PC-3 (cell line): ENCODE measurements around the gene MRPL47. TPM values are rescaled to one million over a fixed set of nuclear protein-coding genes. Genes with fewer than 3 reads are reported as not detected.

Experiments used
- ATAC-seq: fragments of 200-7000 bp; cut with Tn5 transposase; 2 replicates; pipeline ENCODE4 v1.9.1; 2020; ENCODE audit warnings: mild to moderate bottlenecking, moderate library complexity
- BruUV-seq: library from RNA; stranded (reverse); fragments of 400-500 nt; replicated peaks from 2 replicates; lab custom pipeline; 2021; lab: Mats Ljungman, UMichigan
- CTCF ChIA-PET: fragments of 300-600 bp; sonication (Branson Sonifier 250); formaldehyde crosslinking; loops from one replicate; lab custom pipeline; 2022; ENCODE audit warnings: antibody characterized with exemption; lab: Charles Lee
- POLR2A ChIA-PET: fragments of 300-600 bp; sonication (Branson Sonifier 250); formaldehyde crosslinking; loops from one replicate; lab custom pipeline; 2022; ENCODE audit warnings: antibody characterized with exemption; ENCODE audit not compliant: unreplicated experiment; lab: Charles Lee
- DNase-seq: peaks from one replicate; pipeline ENCODE4 v3.0.0-alpha.2; 2015
- H2AFZ ChIP-seq: fragments of 300-600 bp; sonication (generic); 2 replicates; pipeline ENCODE4 v1.6.0; 2016; ENCODE audit warnings: antibody characterized with exemption, low read length
- H3F3A ChIP-seq: fragments of 300-600 bp; sonication (generic); one replicate; pipeline ENCODE4 v1.6.0; 2017; ENCODE audit warnings: antibody characterized with exemption, low read length, control low read depth, mild to moderate bottlenecking; ENCODE audit not compliant: unreplicated experiment
- H3K27ac ChIP-seq: fragments of 300-600 bp; sonication (generic); 2 replicates; pipeline ENCODE4 v1.5.1; 2016; ENCODE audit warnings: mild to moderate bottlenecking, low read length
- H3K27me3 ChIP-seq: fragments of 300-600 bp; sonication (generic); 2 replicates; pipeline ENCODE4 v1.6.1; 2016; ENCODE audit warnings: low read length, mixed read lengths
- H3K36me3 ChIP-seq: fragments of 300-600 bp; sonication (generic); 2 replicates; pipeline ENCODE4 v1.6.1; 2016; ENCODE audit warnings: low read depth, mixed run types, low read length, mixed read lengths
- H3K4me1 ChIP-seq: fragments of 300-600 bp; sonication (generic); 2 replicates; pipeline ENCODE4 v1.5.1; 2016; ENCODE audit warnings: low read length; ENCODE audit not compliant: insufficient read depth
- H3K4me2 ChIP-seq: fragments of 300-600 bp; sonication (generic); 2 replicates; pipeline ENCODE4 v1.6.0; 2016; ENCODE audit warnings: low read length
- H3K4me3 ChIP-seq: fragments of 300-600 bp; sonication (generic); 2 replicates; pipeline ENCODE4 v1.5.1; 2016; ENCODE audit warnings: mild to moderate bottlenecking, low read length, mixed read lengths
- H3K79me2 ChIP-seq: fragments of 300-600 bp; sonication (generic); 2 replicates; pipeline ENCODE4 v1.6.1; 2017; ENCODE audit warnings: low read length, mixed read lengths
- H3K9ac ChIP-seq: fragments of 300-600 bp; sonication (generic); 2 replicates; pipeline ENCODE4 v1.6.0; 2016; ENCODE audit warnings: mild to moderate bottlenecking, low read length
- H3K9me2 ChIP-seq: fragments of 300-600 bp; sonication (generic); replicated peaks from 2 replicates; pipeline ENCODE4 v1.6.1; 2016; ENCODE audit warnings: mixed run types, low read length, mixed read lengths
- H3K9me3 ChIP-seq: fragments of 300-600 bp; sonication (generic); 2 replicates; pipeline ENCODE4 v1.6.1; 2016; ENCODE audit warnings: low read length, mixed read lengths
- H4K20me1 ChIP-seq: fragments of 300-600 bp; sonication (generic); 2 replicates; pipeline ENCODE4 v1.6.1; 2016; ENCODE audit warnings: low read length, mixed read lengths
- EZH2 ChIP-seq: fragments of 300-600 bp; sonication (generic); IDR thresholded peaks from one replicate; pipeline ENCODE4 v1.6.1; 2017; ENCODE audit warnings: antibody characterized with exemption, mild to moderate bottlenecking, low read length; ENCODE audit not compliant: unreplicated experiment
- EZH2phosphoT487 ChIP-seq: fragments of 300-600 bp; sonication (generic); IDR thresholded peaks from 2 replicates; pipeline ENCODE4 v1.6.1; 2018; ENCODE audit warnings: mild to moderate bottlenecking, antibody characterized with exemption, low read length, borderline replicate concordance
- intact Hi-C: fragments of 100-400 bp; cut with micrococcal nuclease; formaldehyde crosslinking; loops from 2 replicates; pipeline ENCODE4 v1.9.0; 2023
- total RNA-seq: library from RNA; depleted of rRNA; stranded (reverse); fragments of >200 nt; gene quantifications from 2 replicates; pipeline ENCODE4 v1.2.3, GENCODE V29; 2014
- TF ChIP-seq, protein P1 (sequence below): fragments of 300-600 bp; sonication (generic); conservative IDR thresholded peaks from 2 replicates; pipeline ENCODE4 v1.5.1; 2017; ENCODE audit warnings: antibody characterized with exemption, low read depth, mild to moderate bottlenecking, low read length

MRPL47 gene
- total RNA-seq, 1 experiment from 2014 or later, result 77.0 TPM

GRCh38 chr3:179563271-179563783, 41.1 kb downstream of the MRPL47 start:
- Histone ChIP-seq H3K27ac (peak overlapping the region; percentile 30), H4K20me1 (peaks cover 12% of the 10 kb centered on the region), H3K9me3 (no peaks in the 10 kb centered on the region), H3K9ac (peak overlapping the region; percentile 87), H3F3A (no peaks in the 10 kb centered on the region), H3K4me1 (peaks cover 23% of the 10 kb centered on the region), H3K27me3 (no peaks in the 10 kb centered on the region), H3K36me3 (no peaks in the 10 kb centered on the region), H3K4me3 (peak overlapping the region; percentile 89), H3K9me2 (no peaks in the 10 kb centered on the region), H2AFZ (peak overlapping the region; percentile 63), H3K4me2 (peak overlapping the region; percentile 89), H3K79me2 (peaks cover 51% of the 10 kb centered on the region)
- no TSS peak for BruUV-seq
- no peak for TF ChIP-seq EZH2
- TF ChIP-seq, protein P1, sequence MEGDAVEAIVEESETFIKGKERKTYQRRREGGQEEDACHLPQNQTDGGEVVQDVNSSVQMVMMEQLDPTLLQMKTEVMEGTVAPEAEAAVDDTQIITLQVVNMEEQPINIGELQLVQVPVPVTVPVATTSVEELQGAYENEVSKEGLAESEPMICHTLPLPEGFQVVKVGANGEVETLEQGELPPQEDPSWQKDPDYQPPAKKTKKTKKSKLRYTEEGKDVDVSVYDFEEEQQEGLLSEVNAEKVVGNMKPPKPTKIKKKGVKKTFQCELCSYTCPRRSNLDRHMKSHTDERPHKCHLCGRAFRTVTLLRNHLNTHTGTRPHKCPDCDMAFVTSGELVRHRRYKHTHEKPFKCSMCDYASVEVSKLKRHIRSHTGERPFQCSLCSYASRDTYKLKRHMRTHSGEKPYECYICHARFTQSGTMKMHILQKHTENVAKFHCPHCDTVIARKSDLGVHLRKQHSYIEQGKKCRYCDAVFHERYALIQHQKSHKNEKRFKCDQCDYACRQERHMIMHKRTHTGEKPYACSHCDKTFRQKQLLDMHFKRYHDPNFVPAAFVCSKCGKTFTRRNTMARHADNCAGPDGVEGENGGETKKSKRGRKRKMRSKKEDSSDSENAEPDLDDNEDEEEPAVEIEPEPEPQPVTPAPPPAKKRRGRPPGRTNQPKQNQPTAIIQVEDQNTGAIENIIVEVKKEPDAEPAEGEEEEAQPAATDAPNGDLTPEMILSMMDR, result peak; percentile 37; the same call in 1 of the 2 replicates
- DNase-seq (peak; percentile 69), ATAC-seq (peak; percentile 64)
- intact Hi-C loops, result loop anchor here (2.0 to 5.0 kb wide), 4 partner anchors 41 to 596 kb away; partner anchors contain the start of genes MRPL47, NDUFB5 and PIK3CA
- ChIA-PET CTCF (interaction anchor here (1.1 kb wide), 1 partner anchor 133 kb away, joined by 4 read pairs; no protein-coding TSS in a partner anchor), POLR2A (interaction anchor here (0.7 kb wide), 1 partner anchor 136 kb away, joined by 3 read pairs; no protein-coding TSS in a partner anchor)

DNA sequence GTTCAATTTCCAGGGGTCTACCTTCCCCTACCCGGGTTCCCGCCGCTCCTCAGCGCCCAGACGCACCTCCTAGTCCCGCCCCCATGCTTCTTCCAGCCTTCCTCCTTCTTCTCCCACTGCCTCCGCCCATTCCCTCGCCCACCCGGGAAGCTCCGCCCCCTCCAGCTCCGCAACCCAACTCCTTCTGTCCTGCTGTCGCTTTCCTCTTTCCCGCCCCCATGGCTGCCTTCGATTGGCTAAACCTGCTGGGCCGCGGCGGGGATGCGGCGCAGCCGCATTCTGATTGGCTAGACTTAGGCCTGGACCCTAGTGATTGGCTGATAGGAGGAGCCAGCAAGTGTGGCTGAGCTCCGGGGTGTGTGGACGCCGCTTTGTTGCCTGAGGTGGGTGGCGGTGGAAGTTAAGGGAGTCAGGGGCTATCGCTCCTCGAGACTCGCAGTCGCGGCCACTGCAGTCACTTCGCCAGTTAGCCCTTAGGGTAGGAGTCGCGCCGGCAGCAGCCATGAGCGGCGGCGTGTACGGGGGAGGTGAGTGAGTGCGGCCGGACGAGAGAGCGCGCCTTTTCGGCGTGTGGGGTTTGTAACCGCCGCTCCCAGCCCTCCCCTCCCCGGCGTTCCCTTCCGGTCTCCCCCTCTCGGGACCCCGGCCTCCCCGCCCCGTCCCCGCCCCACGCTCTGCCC, 41.7 kb downstream of the MRPL47 start, which contains the start of gene ACTL6A:
TSS of gene ACTL6A (plus strand) at position 336 of the 680 bp plus-strand sequence. CDS start at position 503, 167 bp downstream.
- peaks cover 11% of the 10 kb centered on the region; the same call in 1 of the 2 replicates for H4K20me1 ChIP-seq
- TF ChIP-seq EZH2phosphoT487 (no peak), EZH2 (no peak)
- TF ChIP-seq, protein P1, result no peak
- CTCF ChIA-PET, result interaction anchor here (0.7 to 1.1 kb wide), 4 partner anchors 42 to 133 kb away, joined by 3 to 4 read pairs (median 3); partner anchors contain the start of genes MRPL47 and NDUFB5
- POLR2A ChIA-PET, result interaction anchor here (0.6 to 1.0 kb wide), 4 partner anchors 42 to 162 kb away, joined by 3 to 9 read pairs (median 4); partner anchors contain the start of genes MRPL47 and NDUFB5
- no peaks in the 10 kb centered on the region for H3K27me3 ChIP-seq
- no peaks in the 10 kb centered on the region for H3K36me3 ChIP-seq
- H3K27ac ChIP-seq, result peak within 1 kb of the TSS; percentile 49
- H3K9ac ChIP-seq, result peak within 1 kb of the TSS; percentile 87
- H3F3A ChIP-seq, result no peaks in the 10 kb centered on the region
- peak within 1 kb of the TSS; percentile 83 for H2AFZ ChIP-seq
- intact Hi-C loops, result loop anchor here (1.0 to 5.0 kb wide), 5 partner anchors 42 to 595 kb away; partner anchors contain the start of genes MRPL47, NDUFB5 and PIK3CA
- peaks cover 46% of the 10 kb centered on the region for H3K79me2 ChIP-seq
- peak within 1 kb of the TSS; percentile 89 for H3K4me3 ChIP-seq
- H3K4me2 ChIP-seq, result peak within 1 kb of the TSS; percentile 89
- peak; percentile 94 for ATAC-seq
- peaks cover 23% of the 10 kb centered on the region for H3K4me1 ChIP-seq
- H3K9me2 ChIP-seq, result no peaks in the 10 kb centered on the region
- peak; percentile 100 for DNase-seq
- BruUV-seq, result no TSS peak
- no peaks in the 10 kb centered on the region for H3K9me3 ChIP-seq
